ENCODE results near the gene SNAP47.

DNA sequence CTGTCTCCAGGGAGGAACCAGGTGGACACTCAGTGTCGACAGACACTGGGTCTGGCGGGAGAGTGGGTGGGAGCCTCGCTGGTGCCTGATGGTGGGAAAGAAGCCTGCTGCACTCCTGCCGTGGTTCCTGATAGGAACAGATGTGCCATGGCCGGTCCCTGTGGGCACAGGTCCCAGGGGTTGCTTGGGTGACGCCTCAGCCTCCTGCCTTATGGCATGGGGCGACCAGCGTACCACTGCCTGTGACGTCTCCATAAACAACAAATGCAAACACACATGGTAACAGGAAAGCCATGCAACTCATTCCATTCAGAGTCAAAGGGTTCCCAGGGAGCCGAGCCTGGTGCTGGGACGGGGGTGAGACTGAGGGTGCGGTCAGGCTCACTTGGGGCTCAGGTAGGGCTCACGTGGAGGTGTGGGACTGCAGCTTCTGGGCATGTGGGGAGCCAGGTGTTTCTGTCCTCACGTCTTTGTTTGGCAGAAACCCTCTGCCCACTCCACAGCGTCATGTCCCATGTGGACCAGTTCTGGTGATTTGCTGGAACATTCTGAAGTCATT lies 34.8 kb downstream of the SNAP47 start:
- TF ChIP-seq, protein P1, sequence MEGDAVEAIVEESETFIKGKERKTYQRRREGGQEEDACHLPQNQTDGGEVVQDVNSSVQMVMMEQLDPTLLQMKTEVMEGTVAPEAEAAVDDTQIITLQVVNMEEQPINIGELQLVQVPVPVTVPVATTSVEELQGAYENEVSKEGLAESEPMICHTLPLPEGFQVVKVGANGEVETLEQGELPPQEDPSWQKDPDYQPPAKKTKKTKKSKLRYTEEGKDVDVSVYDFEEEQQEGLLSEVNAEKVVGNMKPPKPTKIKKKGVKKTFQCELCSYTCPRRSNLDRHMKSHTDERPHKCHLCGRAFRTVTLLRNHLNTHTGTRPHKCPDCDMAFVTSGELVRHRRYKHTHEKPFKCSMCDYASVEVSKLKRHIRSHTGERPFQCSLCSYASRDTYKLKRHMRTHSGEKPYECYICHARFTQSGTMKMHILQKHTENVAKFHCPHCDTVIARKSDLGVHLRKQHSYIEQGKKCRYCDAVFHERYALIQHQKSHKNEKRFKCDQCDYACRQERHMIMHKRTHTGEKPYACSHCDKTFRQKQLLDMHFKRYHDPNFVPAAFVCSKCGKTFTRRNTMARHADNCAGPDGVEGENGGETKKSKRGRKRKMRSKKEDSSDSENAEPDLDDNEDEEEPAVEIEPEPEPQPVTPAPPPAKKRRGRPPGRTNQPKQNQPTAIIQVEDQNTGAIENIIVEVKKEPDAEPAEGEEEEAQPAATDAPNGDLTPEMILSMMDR (IDR thresholded peaks at IDR 0.05; ENCODE audit: low read length) = no peak
- no peak for TF ChIP-seq EZH2 (optimal IDR thresholded peaks at IDR 0.05; ENCODE audit: low read depth, low read length)

Measured in MM.1S (cell line).